A375 (cell line): ENCODE measurements around the gene IZUMO4. TPM values are rescaled to one million over a fixed set of nuclear protein-coding genes. Genes with fewer than 3 reads are reported as not detected.

Source experiments
- total RNA-seq: library from RNA; depleted of rRNA; stranded (reverse); fragments of >200 nt; shearing (Covaris generic); gene quantifications from 2 replicates; pipeline ENCODE4 v1.2.3, GENCODE V29; 2014; rRNA removed

Gene IZUMO4
- 3.6 and 6.2 TPM in 2 replicates for total RNA-seq

GRCh38 chr19:2096480-2097202, at the start of gene IZUMO4:
IZUMO4 (plus strand) TSS chr19:2096915; CDS start chr19:2096946, 31 bp downstream.

DNA sequence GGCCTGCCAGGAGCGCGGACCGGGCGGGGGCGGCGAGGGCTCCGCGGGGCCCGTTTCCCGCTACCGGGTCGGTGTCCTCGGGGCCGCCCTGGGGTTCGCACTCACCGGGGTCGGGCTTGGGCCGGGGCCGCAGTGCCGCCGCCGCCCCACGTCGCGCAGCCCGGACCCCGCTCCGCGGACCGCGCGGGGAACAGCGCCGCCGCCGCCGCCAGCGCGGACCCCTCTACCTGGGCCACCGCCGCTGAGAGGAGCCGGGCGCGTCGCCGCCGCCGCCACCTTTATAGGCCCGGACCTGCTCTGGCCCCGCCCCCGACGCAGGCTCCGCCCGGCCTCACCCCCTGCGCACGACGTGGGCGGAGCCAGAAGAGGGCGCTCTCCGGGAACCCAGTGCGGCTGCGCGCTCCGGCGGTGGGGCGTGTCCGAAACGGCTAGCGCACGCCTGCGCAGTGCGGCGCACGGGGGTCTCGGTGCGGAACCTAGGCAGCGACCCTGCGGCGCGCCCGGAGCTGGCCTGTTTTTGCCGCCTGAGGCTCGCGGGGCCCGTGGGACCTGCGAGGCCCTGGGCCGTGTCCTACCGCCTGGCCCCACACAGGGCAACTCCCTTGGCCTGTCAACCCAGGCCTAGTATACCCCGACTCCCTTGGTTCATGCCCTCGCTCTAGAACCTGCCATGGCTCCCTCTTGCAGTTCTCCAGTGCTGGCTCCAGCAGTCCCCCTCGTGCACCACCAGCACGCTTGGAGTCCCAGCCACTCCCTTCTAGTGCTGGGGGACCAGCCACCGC, 45.5 kb upstream of the IZUMO4 start, which contains the start of gene MKNK2:
Gene MKNK2, minus strand, starts transcription at position 254 of the 782 bp plus-strand sequence. CDS start 393 bp downstream, outside the sequence.

DNA sequence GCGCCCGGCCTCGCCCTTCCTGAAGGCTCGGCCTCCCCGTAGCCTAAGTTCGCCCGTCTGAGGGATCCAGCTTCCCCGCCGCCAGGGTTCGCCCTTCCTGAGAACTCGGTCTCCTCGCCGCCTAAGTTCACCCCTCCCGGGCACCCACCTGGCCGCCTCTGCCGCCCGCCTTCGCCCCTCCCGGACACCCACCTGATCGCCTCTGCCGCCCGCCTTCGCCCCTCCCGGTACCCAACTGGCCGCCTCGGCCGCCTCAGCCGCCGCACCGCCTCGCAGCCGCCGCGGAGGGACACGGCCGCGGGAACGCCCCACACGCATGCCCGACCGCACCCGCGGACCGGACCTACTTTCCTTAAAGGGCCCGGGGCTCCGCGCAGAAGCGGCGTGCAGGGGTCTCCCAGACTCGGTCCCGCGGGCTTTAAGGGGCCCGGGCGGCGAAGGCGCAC, 658 bp upstream of the IZUMO4 start, which contains the start of gene MOB3A:
Gene MOB3A, minus strand, starts transcription at position 293 of the 446 bp plus-strand sequence. CDS start 17,766 bp downstream, outside the sequence.

Other genes with a start within 250 kb of the IZUMO4 start
- 17.4 and 20.0 TPM in 2 replicates for gene REXO1, start 248.4 kb upstream of the IZUMO4 start, total RNA-seq
- 8.6 and 9.3 TPM in 2 replicates for gene KLF16, start 233.3 kb upstream of the IZUMO4 start, total RNA-seq
- gene ABHD17A, start 211.4 kb upstream of the IZUMO4 start, total RNA-seq, result 72.0 and 73.1 TPM in 2 replicates
- gene ADAT3, start 191.5 kb upstream of the IZUMO4 start, total RNA-seq, result 2.6 and 3.1 TPM in 2 replicates
- gene SCAMP4, start 191.5 kb upstream of the IZUMO4 start, total RNA-seq, result 29.7 and 37.5 TPM in 2 replicates
- 60.4 and 62.6 TPM in 2 replicates for gene CSNK1G2, start 155.7 kb upstream of the IZUMO4 start, total RNA-seq
- gene BTBD2, start 81.2 kb upstream of the IZUMO4 start, total RNA-seq, result 39.4 and 44.9 TPM in 2 replicates
- gene MKNK2, start 45.7 kb upstream of the IZUMO4 start, total RNA-seq, result 70.0 and 70.3 TPM in 2 replicates
- gene MOB3A, start 589 bp upstream of the IZUMO4 start, total RNA-seq, result 8.4 and 10.2 TPM in 2 replicates
- gene AP3D1, start 54.7 kb downstream of the IZUMO4 start, total RNA-seq, result 72.0 and 80.1 TPM in 2 replicates
- 10.8 and 12.2 TPM in 2 replicates for gene DOT1L, start 67.0 kb downstream of the IZUMO4 start, total RNA-seq
- 54.7 and 60.4 TPM in 2 replicates for gene PLEKHJ1, start 139.4 kb downstream of the IZUMO4 start, total RNA-seq
- 89.5 and 90.3 TPM in 2 replicates for gene SF3A2, start 139.9 kb downstream of the IZUMO4 start, total RNA-seq
- gene AMH, start 152.4 kb downstream of the IZUMO4 start, total RNA-seq, result 16.8 and 19.0 TPM in 2 replicates
- not detected in 2 replicates for gene JSRP1, start 159.5 kb downstream of the IZUMO4 start, total RNA-seq
- gene PEAK3, start 185.3 kb downstream of the IZUMO4 start, total RNA-seq, result not detected in 2 replicates
- gene LINGO3, start 211.2 kb downstream of the IZUMO4 start, total RNA-seq, result 0.19 and 0.23 TPM in 2 replicates
- 140 and 142 TPM in 2 replicates for gene LSM7, start 231.7 kb downstream of the IZUMO4 start, total RNA-seq
- gene SPPL2B, start 231.8 kb downstream of the IZUMO4 start, total RNA-seq, result 25.2 and 37.1 TPM in 2 replicates